ENCODE results near the gene ELAVL3. TPM values are rescaled to one million over a fixed set of nuclear protein-coding genes. Genes with fewer than 3 reads are reported as not detected.

ELAVL3 gene
- total and polyA plus RNA-seq, 2 of the 4 experiments (the other 2 are of a cell fraction), result not detected

DNA sequence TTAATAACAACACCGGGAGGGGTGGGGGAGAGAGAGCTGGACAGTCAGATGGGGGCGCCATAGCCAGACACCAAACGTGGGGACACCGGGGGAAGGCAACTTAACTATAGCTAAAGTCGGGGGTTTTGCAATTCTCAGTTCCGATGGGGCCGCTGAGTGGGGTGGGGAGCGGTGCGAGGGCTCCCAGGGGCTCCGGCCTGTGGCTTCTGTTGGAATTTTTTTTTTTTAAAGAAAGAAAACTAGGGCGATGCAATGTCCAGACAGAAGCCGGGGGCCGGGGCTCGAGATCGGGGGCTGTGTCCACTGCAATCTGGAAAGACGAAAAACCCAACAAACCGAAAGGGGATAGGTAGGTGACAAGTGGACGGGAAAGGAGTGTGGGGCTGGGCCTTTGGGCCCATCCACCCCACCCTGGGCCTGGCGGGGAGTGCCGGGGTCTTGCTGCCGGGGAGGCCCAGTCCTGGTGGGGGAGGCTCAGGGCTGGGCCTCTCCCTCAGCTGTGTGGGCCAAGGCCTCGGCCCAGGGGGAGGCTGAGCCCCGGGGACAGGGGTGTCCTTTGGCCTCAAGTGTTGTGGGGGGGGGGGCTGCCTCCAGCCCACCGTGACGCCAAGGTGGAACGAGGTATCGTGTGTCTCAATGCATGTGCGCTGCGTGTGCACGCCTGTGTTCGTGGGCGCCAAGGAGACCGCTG lies 28.1 kb downstream of the ELAVL3 start:
- H4K5ac ChIP-seq (ENCODE audit: low read depth, low read length), result no peak overlapping the region
- H3K4me2 ChIP-seq (ENCODE audit: low read depth, low read length), result no peak overlapping the region
- H2AFZ ChIP-seq (replicated peaks; ENCODE audit: low read length, poor library complexity), result no peak overlapping the region
- in situ Hi-C loops (cut with MboI; ENCODE audit: low sequenced_read_pairs), result no loop called here
- H3K4ac ChIP-seq (ENCODE audit: low read depth, low read length), result no peak overlapping the region
- DNase-seq (no peak), ATAC-seq (ENCODE audit: low read depth) (no peak)
- H4K8ac ChIP-seq (ENCODE audit: low read depth in 2 of 2, low read length in 2 of 2), result no peak overlapping the region
- 87% methylated on average over 16 of the region's 33 CpGs; no CpG with 5 or more reads in 1 of the 2 experiments for WGBS, 2 experiments (ENCODE audit: extremely low coverage in 2 of 2, insufficient read length in 1 of 2)
- H2BK120ac ChIP-seq (ENCODE audit: low read depth, low read length), result no peak overlapping the region
- no peak overlapping the region for H3K9ac ChIP-seq (ENCODE audit: low read depth, low read length)
- H3K14ac ChIP-seq (replicated peaks; ENCODE audit: low read depth, low read length), result no peak overlapping the region
- H3K9me3 ChIP-seq (ENCODE audit: control insufficient read depth, insufficient read depth, low read length), result no peaks in the 10 kb centered on the region
- H3K4me1 ChIP-seq (ENCODE audit: control insufficient read depth, insufficient read depth, low read length), result no peaks in the 10 kb centered on the region; the same call in 1 of the 2 replicates
- no peak overlapping the region for H2BK15ac ChIP-seq (ENCODE audit: low read depth, low read length)
- no TSS peak for BruUV-seq (replicated peaks)
- H3K56ac ChIP-seq (ENCODE audit: extremely low read depth, insufficient read depth, low read length), result no peak overlapping the region
- H3K23ac ChIP-seq (ENCODE audit: low read depth, low read length), result no peak overlapping the region
- H4K20me1 ChIP-seq (ENCODE audit: insufficient read depth, low read length), result no peaks in the 10 kb centered on the region
- H3K27ac ChIP-seq (ENCODE audit: insufficient read depth, low read length), result no peak overlapping the region
- no peak overlapping the region for H4K91ac ChIP-seq (ENCODE audit: insufficient read depth, low read depth, low read length)
- no peaks in the 10 kb centered on the region for H3K9me1 ChIP-seq (ENCODE audit: insufficient read depth, low read length)
- H3K18ac ChIP-seq (ENCODE audit: low read depth, low read length), result no peak overlapping the region
- peak overlapping the region; percentile 76 for H2AK9ac ChIP-seq (replicated peaks; ENCODE audit: low read depth, low read length, poor library complexity)
- H2AK5ac ChIP-seq (ENCODE audit: low read depth, low read length), result no peak overlapping the region
- H3K79me1 ChIP-seq (ENCODE audit: low read depth in 1 of 2, low read length in 2 of 2), result no peaks in the 10 kb centered on the region
- POLR2A ChIA-PET (ENCODE audit: unreplicated experiment), result interaction anchor here (0.6 to 0.7 kb wide), 2 partner anchors 76 to 82 kb away, joined by 8 to 12 read pairs; partner anchors contain the start of gene ECSIT
- no peak overlapping the region for H2BK20ac ChIP-seq (ENCODE audit: low read depth, low read length)
- no peaks in the 10 kb centered on the region for H3K27me3 ChIP-seq (ENCODE audit: control insufficient read depth, insufficient read depth, low read length)
- TF ChIP-seq, protein P1, sequence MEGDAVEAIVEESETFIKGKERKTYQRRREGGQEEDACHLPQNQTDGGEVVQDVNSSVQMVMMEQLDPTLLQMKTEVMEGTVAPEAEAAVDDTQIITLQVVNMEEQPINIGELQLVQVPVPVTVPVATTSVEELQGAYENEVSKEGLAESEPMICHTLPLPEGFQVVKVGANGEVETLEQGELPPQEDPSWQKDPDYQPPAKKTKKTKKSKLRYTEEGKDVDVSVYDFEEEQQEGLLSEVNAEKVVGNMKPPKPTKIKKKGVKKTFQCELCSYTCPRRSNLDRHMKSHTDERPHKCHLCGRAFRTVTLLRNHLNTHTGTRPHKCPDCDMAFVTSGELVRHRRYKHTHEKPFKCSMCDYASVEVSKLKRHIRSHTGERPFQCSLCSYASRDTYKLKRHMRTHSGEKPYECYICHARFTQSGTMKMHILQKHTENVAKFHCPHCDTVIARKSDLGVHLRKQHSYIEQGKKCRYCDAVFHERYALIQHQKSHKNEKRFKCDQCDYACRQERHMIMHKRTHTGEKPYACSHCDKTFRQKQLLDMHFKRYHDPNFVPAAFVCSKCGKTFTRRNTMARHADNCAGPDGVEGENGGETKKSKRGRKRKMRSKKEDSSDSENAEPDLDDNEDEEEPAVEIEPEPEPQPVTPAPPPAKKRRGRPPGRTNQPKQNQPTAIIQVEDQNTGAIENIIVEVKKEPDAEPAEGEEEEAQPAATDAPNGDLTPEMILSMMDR (conservative IDR thresholded peaks at IDR 0.05; ENCODE audit: low read depth, low read length), result 0 out of 2 replicates have a peak, but pooled peaks have one; percentile 11
- no peak for TF ChIP-seq BHLHE40 (IDR thresholded peaks at IDR 0.05; ENCODE audit: low read depth, low read length)
- no peak overlapping the region for H2BK5ac ChIP-seq (ENCODE audit: low read depth, low read length, poor library complexity, severe bottlenecking)
- CTCF ChIA-PET, result interaction anchor here (0.6 to 1.1 kb wide), 3 partner anchors 29 to 346 kb away, joined by 3 to 5 read pairs (median 5); no protein-coding TSS in a partner anchor
- dilution Hi-C loops (cut with HindIII; ENCODE audit: low sequenced_read_pairs, unreplicated experiment), result no loop called here
- intact Hi-C loops (cut with micrococcal nuclease), result no loop called here
- no peak overlapping the region for H3K4me3 ChIP-seq (ENCODE audit: insufficient read depth, low read depth, low read length)
- H3K36me3 ChIP-seq (ENCODE audit: control insufficient read depth, insufficient read depth, low read length), result peaks cover 20% of the 10 kb centered on the region
